ENCODE data around the gene EIF3M. TPM values are rescaled to one million over a fixed set of nuclear protein-coding genes. Genes with fewer than 3 reads are reported as not detected.
"Not testable (repeated sequence)": the region's sequence is repeated elsewhere in the genome, so short reads cannot be mapped to it uniquely, and the experiment has no call there.

EIF3M gene
- polyA plus RNA-seq, 1 donor from 2014 or later: 333 TPM

GRCh38 chr11:32602657-32603415, 19.2 kb downstream of the EIF3M start:
- no peak overlapping the region for H2AFZ ChIP-seq (ENCODE audit: low read depth, low read length)
- no peak overlapping the region for H3K4me2 ChIP-seq (ENCODE audit: low read length)
- no peaks in the 10 kb centered on the region for H3K9me3 ChIP-seq (ENCODE audit: low read length)
- H3K79me2 ChIP-seq (replicated peaks; ENCODE audit: insufficient read depth, low read length): no peaks in the 10 kb centered on the region
- H3K27ac ChIP-seq (ENCODE audit: low read length): no peak overlapping the region
- H3K9me2 ChIP-seq (ENCODE audit: insufficient read depth, low read length): no peaks in the 10 kb centered on the region
- TF ChIP-seq SMC3 (conservative IDR thresholded peaks at IDR 0.05; ENCODE audit: poor library complexity) (no peak), CTCF (IDR thresholded peaks at IDR 0.05; ENCODE audit: poor library complexity, severe bottlenecking) (no peak), MXI1 (conservative IDR thresholded peaks at IDR 0.05; ENCODE audit: poor library complexity, severe bottlenecking) (no peak), TAF1 (IDR thresholded peaks at IDR 0.05; ENCODE audit: low read depth) (no peak), EZH2 (IDR thresholded peaks at IDR 0.05; ENCODE audit: borderline replicate concordance, insufficient read depth, low read length, poor library complexity, severe bottlenecking) (no peak), RAD21 (conservative IDR thresholded peaks at IDR 0.05) (no peak), EP300 (conservative IDR thresholded peaks at IDR 0.05; ENCODE audit: poor library complexity, severe bottlenecking) (no peak), POLR2AphosphoS5 (IDR thresholded peaks at IDR 0.05) (no peak)
- TF ChIP-seq, protein P1, sequence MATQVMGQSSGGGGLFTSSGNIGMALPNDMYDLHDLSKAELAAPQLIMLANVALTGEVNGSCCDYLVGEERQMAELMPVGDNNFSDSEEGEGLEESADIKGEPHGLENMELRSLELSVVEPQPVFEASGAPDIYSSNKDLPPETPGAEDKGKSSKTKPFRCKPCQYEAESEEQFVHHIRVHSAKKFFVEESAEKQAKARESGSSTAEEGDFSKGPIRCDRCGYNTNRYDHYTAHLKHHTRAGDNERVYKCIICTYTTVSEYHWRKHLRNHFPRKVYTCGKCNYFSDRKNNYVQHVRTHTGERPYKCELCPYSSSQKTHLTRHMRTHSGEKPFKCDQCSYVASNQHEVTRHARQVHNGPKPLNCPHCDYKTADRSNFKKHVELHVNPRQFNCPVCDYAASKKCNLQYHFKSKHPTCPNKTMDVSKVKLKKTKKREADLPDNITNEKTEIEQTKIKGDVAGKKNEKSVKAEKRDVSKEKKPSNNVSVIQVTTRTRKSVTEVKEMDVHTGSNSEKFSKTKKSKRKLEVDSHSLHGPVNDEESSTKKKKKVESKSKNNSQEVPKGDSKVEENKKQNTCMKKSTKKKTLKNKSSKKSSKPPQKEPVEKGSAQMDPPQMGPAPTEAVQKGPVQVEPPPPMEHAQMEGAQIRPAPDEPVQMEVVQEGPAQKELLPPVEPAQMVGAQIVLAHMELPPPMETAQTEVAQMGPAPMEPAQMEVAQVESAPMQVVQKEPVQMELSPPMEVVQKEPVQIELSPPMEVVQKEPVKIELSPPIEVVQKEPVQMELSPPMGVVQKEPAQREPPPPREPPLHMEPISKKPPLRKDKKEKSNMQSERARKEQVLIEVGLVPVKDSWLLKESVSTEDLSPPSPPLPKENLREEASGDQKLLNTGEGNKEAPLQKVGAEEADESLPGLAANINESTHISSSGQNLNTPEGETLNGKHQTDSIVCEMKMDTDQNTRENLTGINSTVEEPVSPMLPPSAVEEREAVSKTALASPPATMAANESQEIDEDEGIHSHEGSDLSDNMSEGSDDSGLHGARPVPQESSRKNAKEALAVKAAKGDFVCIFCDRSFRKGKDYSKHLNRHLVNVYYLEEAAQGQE (IDR thresholded peaks at IDR 0.05; ENCODE audit: borderline replicate concordance): no peak
- no peak overlapping the region for H3K9ac ChIP-seq (ENCODE audit: low read length)
- no peak overlapping the region for H3K4me3 ChIP-seq (ENCODE audit: low read length)
- no peaks in the 10 kb centered on the region for H4K20me1 ChIP-seq (ENCODE audit: insufficient read depth)
- H3F3A ChIP-seq (ENCODE audit: insufficient read depth, low read length, poor library complexity, severe bottlenecking): no peaks in the 10 kb centered on the region
- H3K36me3 ChIP-seq (ENCODE audit: insufficient read depth, low read length): peaks cover 13% of the 10 kb centered on the region
- H3K27me3 ChIP-seq (ENCODE audit: insufficient read depth, low read depth, low read length): no peaks in the 10 kb centered on the region

DNA sequence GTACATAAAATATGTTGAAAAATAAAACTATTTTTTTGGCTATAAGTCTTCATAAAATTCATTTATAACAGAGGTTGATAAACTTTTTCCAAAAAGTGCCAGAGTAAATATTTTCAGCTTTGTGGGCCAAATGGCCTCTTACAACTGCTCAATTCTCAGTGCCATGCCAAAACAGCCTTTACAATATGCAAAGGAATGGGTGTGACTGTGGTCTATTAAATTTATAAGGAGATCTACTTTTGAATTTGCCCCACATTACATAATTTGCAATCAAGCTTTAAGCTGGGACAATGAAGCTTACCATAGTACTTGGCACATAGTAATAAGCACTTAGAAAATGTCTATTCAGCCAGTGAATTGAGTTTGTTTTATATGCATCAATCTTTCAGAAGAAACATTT, 22.6 kb downstream of the EIF3M start:
- Histone ChIP-seq H4K20me1 (ENCODE audit: insufficient read depth) (no peaks in the 10 kb centered on the region), H3K27ac (ENCODE audit: low read length) (no peak overlapping the region), H3K4me2 (ENCODE audit: low read length) (no peak overlapping the region), H2AFZ (ENCODE audit: low read depth, low read length) (no peak overlapping the region), H3F3A (ENCODE audit: insufficient read depth, low read length, poor library complexity, severe bottlenecking) (no peaks in the 10 kb centered on the region), H3K9me2 (ENCODE audit: insufficient read depth, low read length) (no peaks in the 10 kb centered on the region), H3K79me2 (replicated peaks; ENCODE audit: insufficient read depth, low read length) (no peaks in the 10 kb centered on the region), H3K4me3 (ENCODE audit: low read length) (no peak overlapping the region), H3K36me3 (ENCODE audit: insufficient read depth, low read length) (peaks cover 13% of the 10 kb centered on the region), H3K9ac (ENCODE audit: low read length) (no peak overlapping the region), H3K9me3 (ENCODE audit: low read length) (no peaks in the 10 kb centered on the region), H3K27me3 (ENCODE audit: insufficient read depth, low read depth, low read length) (no peaks in the 10 kb centered on the region)
- TF ChIP-seq CTCF (IDR thresholded peaks at IDR 0.05; ENCODE audit: poor library complexity, severe bottlenecking) (no peak), POLR2AphosphoS5 (IDR thresholded peaks at IDR 0.05) (no peak), RAD21 (conservative IDR thresholded peaks at IDR 0.05) (no peak), SMC3 (conservative IDR thresholded peaks at IDR 0.05; ENCODE audit: poor library complexity) (no peak), EZH2 (IDR thresholded peaks at IDR 0.05; ENCODE audit: borderline replicate concordance, insufficient read depth, low read length, poor library complexity, severe bottlenecking) (no peak), EP300 (conservative IDR thresholded peaks at IDR 0.05; ENCODE audit: poor library complexity, severe bottlenecking) (no peak)
- TF ChIP-seq, protein P1 (IDR thresholded peaks at IDR 0.05; ENCODE audit: borderline replicate concordance): no peak

DNA sequence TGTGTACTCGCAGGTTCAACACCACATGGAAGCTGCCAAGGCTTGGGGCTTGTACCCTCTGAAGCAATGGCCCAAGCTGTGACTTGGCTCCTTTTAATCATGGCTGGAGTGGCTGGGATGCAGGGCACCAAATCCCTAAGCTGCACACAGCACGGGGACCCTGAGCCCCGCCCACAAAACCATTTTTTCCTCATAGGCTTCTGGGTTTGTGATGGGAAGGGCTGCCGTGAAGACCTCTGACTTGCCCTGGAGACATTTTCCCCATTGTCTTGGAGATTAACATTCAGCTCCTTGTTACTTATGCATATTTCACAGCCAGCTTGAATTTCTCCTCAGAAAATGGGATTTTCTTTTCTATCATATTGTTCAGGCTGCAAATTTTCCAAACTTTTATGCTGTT, 25.2 kb downstream of the EIF3M start:
- not testable (repeated sequence) for H3F3A ChIP-seq (ENCODE audit: insufficient read depth, low read length, poor library complexity, severe bottlenecking); H3K4me3 ChIP-seq (ENCODE audit: low read length); H3K4me2 ChIP-seq (ENCODE audit: low read length); H2AFZ ChIP-seq (ENCODE audit: low read depth, low read length); H3K9ac ChIP-seq (ENCODE audit: low read length); H3K36me3 ChIP-seq (ENCODE audit: insufficient read depth, low read length); H4K20me1 ChIP-seq (ENCODE audit: insufficient read depth); H3K27ac ChIP-seq (ENCODE audit: low read length); H3K27me3 ChIP-seq (ENCODE audit: insufficient read depth, low read depth, low read length); H3K9me2 ChIP-seq (ENCODE audit: insufficient read depth, low read length); H3K9me3 ChIP-seq (ENCODE audit: low read length); H3K79me2 ChIP-seq (replicated peaks; ENCODE audit: insufficient read depth, low read length)

Data from neural cell (in vitro differentiated cells).